SU-DHL-6 (cell line): ENCODE data around the gene NHSL2.

Source experiments
- H2AFZ ChIP-seq: fragments of 200-600 bp; sonication (generic); 2 replicates; pipeline ENCODE4 v1.6.1; 2014; ENCODE audit warnings: low read depth, mild to moderate bottlenecking, moderate library complexity, mixed read lengths, antibody characterized with exemption, low read length; ENCODE audit not compliant: severe bottlenecking
- H3F3A ChIP-seq: fragments of 200-600 bp; shearing (Covaris generic); 2 replicates; pipeline ENCODE4 v1.6.0; 2016; ENCODE audit warnings: antibody characterized with exemption, mild to moderate bottlenecking; ENCODE audit not compliant: insufficient read depth
- H3K27ac ChIP-seq: fragments of 200-600 bp; sonication (generic); 2 replicates; pipeline ENCODE4 v1.5.1; 2016; ENCODE audit warnings: low read depth, mild to moderate bottlenecking, low read length, moderate library complexity, mixed read lengths
- H3K27me3 ChIP-seq: fragments of 200-600 bp; sonication (generic), shearing (Covaris generic); 2 replicates; pipeline ENCODE4 v1.6.0; 2014; ENCODE audit warnings: mild to moderate bottlenecking, low read length
- H3K36me3 ChIP-seq: fragments of 200-600 bp; sonication (generic); 2 replicates; pipeline ENCODE4 v1.6.1; 2014; ENCODE audit warnings: mild to moderate bottlenecking, low read length, mixed read lengths
- H3K4me2 ChIP-seq: fragments of 300-600, 200-600 bp; shearing (Covaris generic), sonication (generic); 2 replicates; pipeline ENCODE4 v1.6.0; 2014; ENCODE audit warnings: low read length, low read depth, mild to moderate bottlenecking; ENCODE audit not compliant: poor library complexity, severe bottlenecking
- H3K4me3 ChIP-seq: fragments of 200-600 bp; sonication (generic); 2 replicates; pipeline ENCODE4 v1.5.1; 2014; ENCODE audit warnings: antibody characterized with exemption, low read length, mild to moderate bottlenecking, mixed read lengths; ENCODE audit not compliant: insufficient read depth, poor library complexity, severe bottlenecking
- H3K79me2 ChIP-seq: fragments of 200-600 bp; sonication (generic); 2 replicates; pipeline ENCODE4 v1.6.1; 2014; ENCODE audit warnings: mild to moderate bottlenecking, low read length, moderate library complexity; ENCODE audit not compliant: insufficient read depth
- H3K9ac ChIP-seq: fragments of 200-600 bp; sonication (generic); 2 replicates; pipeline ENCODE4 v1.7.0; 2014; ENCODE audit warnings: mild to moderate bottlenecking, low read length
- H3K9me2 ChIP-seq: fragments of 200-600 bp; sonication (generic); replicated peaks from 2 replicates; pipeline ENCODE4 v1.6.1; 2014; ENCODE audit warnings: low read length; ENCODE audit not compliant: insufficient read depth
- H3K9me3 ChIP-seq: fragments of 200-600 bp; sonication (generic); 2 replicates; pipeline ENCODE4 v1.6.1; 2014; ENCODE audit warnings: low read length, mixed read lengths; ENCODE audit not compliant: insufficient read depth
- H4K20me1 ChIP-seq: fragments of 200-600 bp; sonication (generic); 2 replicates; pipeline ENCODE4 v1.6.1; 2014; ENCODE audit warnings: low read depth, mild to moderate bottlenecking, antibody characterized with exemption, low read length, moderate library complexity, mixed read lengths
- EZH2phosphoT487 ChIP-seq: fragments of 200-600 bp; sonication (generic), shearing (Covaris generic); conservative IDR thresholded peaks from 2 replicates; pipeline ENCODE4 v1.6.1; 2018; ENCODE audit warnings: mild to moderate bottlenecking, antibody characterized with exemption, low read length, moderate library complexity, mixed read lengths
- TF ChIP-seq, protein P1 (sequence below): fragments of 200-600 bp; sonication (generic); IDR thresholded peaks from one replicate; pipeline ENCODE4 v1.5.1; 2017; ENCODE audit warnings: antibody characterized with exemption, mild to moderate bottlenecking, low read length, moderate library complexity; ENCODE audit not compliant: insufficient read depth, poor library complexity, severe bottlenecking

Gene NHSL2

DNA sequence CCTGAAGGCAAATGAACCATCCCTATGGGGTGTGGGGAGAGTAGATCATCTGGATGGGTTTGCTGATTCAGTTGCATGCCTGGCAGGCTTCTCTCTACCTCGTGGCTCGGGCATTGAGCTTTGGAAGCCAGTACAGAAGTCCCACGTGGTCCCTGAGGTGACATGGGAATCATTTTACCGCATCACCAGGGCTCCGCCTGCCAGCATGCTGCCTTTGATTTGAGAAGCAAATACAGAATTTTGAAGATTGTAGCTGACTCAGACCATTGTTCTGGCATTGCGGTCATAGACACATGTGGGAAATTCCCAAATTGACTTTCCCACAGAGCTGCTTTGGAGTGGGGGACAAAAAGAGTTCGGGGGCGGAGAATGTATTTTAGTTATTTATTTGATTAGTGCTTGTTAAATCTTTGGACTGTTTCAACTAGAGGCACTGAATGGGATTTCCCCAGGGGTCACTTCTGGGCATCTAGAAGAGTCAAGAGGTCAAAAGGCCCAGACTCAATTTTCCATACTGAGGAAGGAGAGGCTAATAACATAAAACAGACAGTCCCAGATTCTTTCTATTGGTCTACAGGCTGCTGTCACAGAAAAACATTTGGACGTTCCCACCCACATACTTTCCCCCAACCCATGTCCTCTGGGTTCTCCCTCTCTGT lies 79.3 kb downstream of the NHSL2 start:
- Histone ChIP-seq H3K4me2 (no peak overlapping the region), H3K79me2 (no peaks in the 10 kb centered on the region), H3K27me3 (no peaks in the 10 kb centered on the region), H2AFZ (no peak overlapping the region), H4K20me1 (no peaks in the 10 kb centered on the region), H3K9ac (no peak overlapping the region), H3K27ac (no peak overlapping the region), H3K9me2 (no peaks in the 10 kb centered on the region), H3K4me3 (no peak overlapping the region), H3K9me3 (no peaks in the 10 kb centered on the region), H3K36me3 (no peaks in the 10 kb centered on the region), H3F3A (no peaks in the 10 kb centered on the region)
- no peak for TF ChIP-seq EZH2phosphoT487
- TF ChIP-seq, protein P1, sequence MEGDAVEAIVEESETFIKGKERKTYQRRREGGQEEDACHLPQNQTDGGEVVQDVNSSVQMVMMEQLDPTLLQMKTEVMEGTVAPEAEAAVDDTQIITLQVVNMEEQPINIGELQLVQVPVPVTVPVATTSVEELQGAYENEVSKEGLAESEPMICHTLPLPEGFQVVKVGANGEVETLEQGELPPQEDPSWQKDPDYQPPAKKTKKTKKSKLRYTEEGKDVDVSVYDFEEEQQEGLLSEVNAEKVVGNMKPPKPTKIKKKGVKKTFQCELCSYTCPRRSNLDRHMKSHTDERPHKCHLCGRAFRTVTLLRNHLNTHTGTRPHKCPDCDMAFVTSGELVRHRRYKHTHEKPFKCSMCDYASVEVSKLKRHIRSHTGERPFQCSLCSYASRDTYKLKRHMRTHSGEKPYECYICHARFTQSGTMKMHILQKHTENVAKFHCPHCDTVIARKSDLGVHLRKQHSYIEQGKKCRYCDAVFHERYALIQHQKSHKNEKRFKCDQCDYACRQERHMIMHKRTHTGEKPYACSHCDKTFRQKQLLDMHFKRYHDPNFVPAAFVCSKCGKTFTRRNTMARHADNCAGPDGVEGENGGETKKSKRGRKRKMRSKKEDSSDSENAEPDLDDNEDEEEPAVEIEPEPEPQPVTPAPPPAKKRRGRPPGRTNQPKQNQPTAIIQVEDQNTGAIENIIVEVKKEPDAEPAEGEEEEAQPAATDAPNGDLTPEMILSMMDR, result no peak

DNA sequence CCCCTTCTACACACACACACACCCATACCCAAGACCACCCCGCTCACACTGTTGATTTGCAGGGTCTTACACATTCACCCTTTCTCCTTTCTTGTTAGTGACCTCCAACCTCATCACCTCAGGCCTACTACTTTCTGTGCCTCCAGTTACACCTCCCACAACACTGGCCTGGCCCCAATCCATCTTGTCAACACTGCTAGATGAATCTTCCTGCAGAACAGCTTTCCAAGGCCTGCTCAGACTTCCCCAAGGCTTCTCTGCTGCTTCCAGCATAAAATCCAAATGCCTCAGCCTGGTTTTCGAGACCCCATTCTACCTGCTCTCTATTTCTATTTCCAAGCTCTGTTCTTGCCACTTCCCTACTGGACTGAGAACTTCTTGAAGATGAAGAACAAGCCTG lies 79.9 kb downstream of the NHSL2 start:
- Histone ChIP-seq H3K27ac (no peak overlapping the region), H4K20me1 (no peaks in the 10 kb centered on the region), H3K4me2 (no peak overlapping the region), H3F3A (no peaks in the 10 kb centered on the region), H3K9ac (no peak overlapping the region), H3K9me3 (no peaks in the 10 kb centered on the region), H3K36me3 (no peaks in the 10 kb centered on the region), H2AFZ (no peak overlapping the region), H3K79me2 (no peaks in the 10 kb centered on the region), H3K9me2 (no peaks in the 10 kb centered on the region), H3K4me3 (no peak overlapping the region), H3K27me3 (no peaks in the 10 kb centered on the region)
- TF ChIP-seq EZH2phosphoT487, result no peak

DNA sequence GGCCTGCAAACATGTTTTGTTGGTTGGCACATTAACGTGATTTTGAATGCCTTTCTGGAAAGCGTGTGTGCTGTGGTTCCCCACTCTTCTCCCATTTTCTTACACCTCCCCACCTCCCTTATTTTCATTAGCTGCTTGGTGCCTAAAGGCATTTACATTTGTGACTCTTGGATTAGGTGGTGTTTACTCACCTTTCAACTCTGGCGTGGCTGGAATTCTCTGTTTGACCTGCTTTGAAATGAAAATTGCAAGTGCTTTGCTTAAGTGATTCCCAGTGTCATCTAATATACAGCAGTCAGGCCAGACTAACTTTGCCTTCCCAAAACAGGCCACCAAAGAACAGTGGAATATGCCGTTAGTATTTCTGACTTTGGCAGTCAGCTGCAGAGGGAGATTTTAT lies 80.5 kb downstream of the NHSL2 start:
- H3K9me3 ChIP-seq, result no peaks in the 10 kb centered on the region
- no peak overlapping the region for H2AFZ ChIP-seq
- H4K20me1 ChIP-seq, result no peaks in the 10 kb centered on the region
- H3K9me2 ChIP-seq, result no peaks in the 10 kb centered on the region
- H3K36me3 ChIP-seq, result no peaks in the 10 kb centered on the region
- no peaks in the 10 kb centered on the region for H3K79me2 ChIP-seq
- H3K9ac ChIP-seq, result no peak overlapping the region
- H3K4me2 ChIP-seq, result no peak overlapping the region
- H3K27ac ChIP-seq, result no peak overlapping the region
- no peak overlapping the region for H3K4me3 ChIP-seq
- H3F3A ChIP-seq, result no peaks in the 10 kb centered on the region
- TF ChIP-seq EZH2phosphoT487, result no peak
- TF ChIP-seq, protein P1, result no peak
- no peaks in the 10 kb centered on the region for H3K27me3 ChIP-seq

DNA sequence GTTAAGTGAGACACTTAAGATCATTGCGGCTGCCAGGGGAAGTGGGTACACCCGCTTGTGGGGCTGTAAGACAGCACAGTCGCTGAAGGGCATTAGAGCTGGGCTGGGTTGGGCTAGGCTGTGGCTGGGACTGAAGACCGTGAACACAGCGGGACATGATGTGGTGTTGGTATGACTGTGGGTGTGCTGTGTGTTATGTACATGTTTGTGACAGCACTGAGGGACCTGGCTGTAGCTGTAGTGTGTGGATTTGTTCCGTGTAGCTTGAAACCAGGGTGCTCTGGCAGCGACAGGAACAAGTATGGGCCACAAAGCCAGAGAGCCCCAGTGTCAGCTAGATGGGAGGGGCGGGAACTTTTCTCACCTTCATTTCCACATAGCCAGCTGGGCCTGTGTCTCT lies 82.1 kb downstream of the NHSL2 start:
- Histone ChIP-seq H3K79me2 (no peaks in the 10 kb centered on the region), H2AFZ (no peak overlapping the region)

More for the DNA sequence above, 82.1 kb downstream of the NHSL2 start:
- H3K27ac ChIP-seq, result no peak overlapping the region
- H3K27me3 ChIP-seq, result no peaks in the 10 kb centered on the region
- no peak overlapping the region for H3K4me2 ChIP-seq
- H4K20me1 ChIP-seq, result no peaks in the 10 kb centered on the region
- H3K9ac ChIP-seq, result no peak overlapping the region
- H3K4me3 ChIP-seq, result no peak overlapping the region
- no peaks in the 10 kb centered on the region for H3K9me2 ChIP-seq
- H3K9me3 ChIP-seq, result no peaks in the 10 kb centered on the region
- TF ChIP-seq, protein P1, result no peak
- TF ChIP-seq EZH2phosphoT487, result no peak
- H3K36me3 ChIP-seq, result no peaks in the 10 kb centered on the region
- no peaks in the 10 kb centered on the region for H3F3A ChIP-seq
